Umbilical cord (tissue), 2 donors: ENCODE data around the gene CRISPLD2. TPM values are rescaled to one million over a fixed set of nuclear protein-coding genes. Genes with fewer than 3 reads are reported as not detected.

ENCODE experiments used
- DNase-seq: peaks from one replicate; pipeline ENCODE4 v3.0.0-alpha.2; 2015; ENCODE audit warnings: low spot score
- total RNA-seq: library from RNA; depleted of rRNA; stranded (reverse); fragments of >200 nt; gene quantifications from one replicate; pipeline ENCODE4 v1.2.3, GENCODE V29; 2014; ENCODE audit warnings: low replicate concordance; ENCODE audit not compliant: insufficient read depth

The CRISPLD2 gene
- total RNA-seq, 1 donor from 2014 or later = 1,006 TPM

DNA sequence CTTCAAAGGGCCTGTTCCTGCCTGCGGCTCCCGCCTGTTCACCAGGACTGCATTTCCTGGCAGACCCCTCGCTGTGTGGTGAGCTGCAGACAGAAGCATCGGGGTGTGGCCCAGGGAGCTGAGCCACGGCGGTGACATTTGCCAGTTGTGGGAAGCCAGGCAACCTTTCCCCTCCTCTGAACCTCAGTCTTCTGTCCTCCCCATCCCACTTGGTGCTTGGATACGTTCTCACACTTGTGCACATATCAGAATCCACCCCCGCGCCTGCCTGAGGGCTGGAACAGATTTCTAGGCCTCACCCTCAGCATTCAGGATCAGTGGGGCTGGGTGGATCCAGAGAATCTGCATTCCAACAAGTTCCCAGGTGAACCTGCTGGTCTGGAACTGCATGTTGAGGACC lies 63.5 kb downstream of the CRISPLD2 start:
- no peak for DNase-seq

DNA sequence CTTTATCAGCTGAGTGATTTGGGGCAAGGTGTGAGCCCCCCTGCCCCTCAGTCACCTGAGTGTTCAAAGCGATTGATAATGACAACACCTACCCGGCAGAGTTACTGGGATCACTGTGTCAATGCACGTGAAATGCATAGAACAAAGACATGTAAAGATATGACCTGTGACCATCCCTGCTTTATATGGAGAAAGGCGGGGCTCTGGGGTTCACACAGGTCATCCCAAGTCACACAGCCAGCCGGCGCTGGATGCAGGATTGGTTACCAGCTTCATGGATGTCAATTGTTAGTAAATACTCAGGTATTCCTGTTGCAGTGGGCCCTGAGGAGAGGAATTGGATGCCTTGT lies 64.4 kb downstream of the CRISPLD2 start:
- no peak for DNase-seq

- no peak for DNase-seq
These were observed 65.0 kb downstream of the CRISPLD2 start for GRCh38 chr16:84884596-84885341.

- no peak for DNase-seq
These were observed 65.6 kb downstream of the CRISPLD2 start for GRCh38 chr16:84885342-84885910.

- no peak for DNase-seq
These were observed 66.8 kb downstream of the CRISPLD2 start for GRCh38 chr16:84886497-84887090.

DNA sequence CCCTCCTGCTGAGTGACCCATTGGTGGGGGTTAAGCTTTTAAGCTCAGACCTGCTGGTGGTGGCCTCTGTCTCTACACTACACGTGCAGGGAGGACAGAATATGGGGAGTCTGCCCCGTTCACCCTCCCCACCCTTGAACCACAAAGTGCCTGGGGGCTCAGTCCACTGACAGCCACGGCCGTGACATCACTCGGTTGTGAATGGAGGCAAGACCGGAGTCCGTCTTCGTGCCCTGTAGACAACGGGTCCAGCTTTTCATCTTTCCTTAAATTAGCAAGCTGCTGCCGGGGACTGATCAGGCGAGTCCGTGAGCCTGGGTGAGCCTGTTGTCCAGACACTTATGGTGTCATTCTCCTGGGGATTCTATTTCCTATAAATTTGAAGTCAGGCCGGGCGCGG lies 67.4 kb downstream of the CRISPLD2 start:
- no peak for DNase-seq

DNA sequence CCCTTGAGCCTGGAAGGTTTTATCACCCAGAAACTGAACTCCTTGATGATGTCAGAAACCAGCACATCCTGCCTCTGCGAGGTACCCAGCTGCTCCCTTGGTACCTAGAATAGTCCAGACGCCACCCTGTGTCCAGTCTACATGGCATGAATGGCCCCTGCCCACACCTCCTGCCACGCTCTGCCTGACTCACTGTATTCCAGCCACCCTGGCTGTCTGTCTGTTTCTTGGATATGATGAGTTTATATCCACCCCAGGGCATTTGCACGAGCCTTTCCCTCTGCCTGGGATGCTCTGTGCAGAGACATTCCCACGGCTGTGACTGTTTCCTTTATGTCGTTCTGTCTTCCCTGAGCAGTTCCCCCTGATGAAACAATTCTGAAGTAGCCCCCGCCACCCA lies 68.7 kb downstream of the CRISPLD2 start:
- DNase-seq = no peak

GRCh38 chr16:84889066-84889465 lies 69.3 kb downstream of the CRISPLD2 start:
- DNase-seq = no peak

GRCh38 chr16:84890427-84890826 lies 70.6 kb downstream of the CRISPLD2 start:
- no peak for DNase-seq

- DNase-seq = no peak
These were observed 71.5 kb downstream of the CRISPLD2 start for GRCh38 chr16:84891149-84891795.

DNA sequence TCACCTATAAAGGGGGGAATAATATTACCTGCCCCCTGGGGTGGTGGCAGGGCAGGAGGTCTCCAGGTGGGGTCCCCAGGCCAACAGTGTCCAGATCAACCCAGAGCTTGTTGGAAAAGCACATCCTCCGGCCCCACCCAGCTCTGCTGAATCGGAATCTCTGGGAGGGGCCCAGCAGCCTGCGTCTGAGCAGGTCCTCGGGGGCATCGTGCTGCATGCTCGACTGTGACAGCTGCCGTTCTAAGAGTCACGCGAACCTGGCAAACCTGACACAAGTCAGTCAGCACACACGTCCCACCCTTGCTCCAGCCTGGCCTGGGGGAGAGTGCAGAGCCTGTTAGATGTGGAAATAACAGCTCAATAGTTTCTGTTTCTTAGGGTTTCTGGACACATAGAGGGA lies 72.3 kb downstream of the CRISPLD2 start:
- no peak for DNase-seq

DNA sequence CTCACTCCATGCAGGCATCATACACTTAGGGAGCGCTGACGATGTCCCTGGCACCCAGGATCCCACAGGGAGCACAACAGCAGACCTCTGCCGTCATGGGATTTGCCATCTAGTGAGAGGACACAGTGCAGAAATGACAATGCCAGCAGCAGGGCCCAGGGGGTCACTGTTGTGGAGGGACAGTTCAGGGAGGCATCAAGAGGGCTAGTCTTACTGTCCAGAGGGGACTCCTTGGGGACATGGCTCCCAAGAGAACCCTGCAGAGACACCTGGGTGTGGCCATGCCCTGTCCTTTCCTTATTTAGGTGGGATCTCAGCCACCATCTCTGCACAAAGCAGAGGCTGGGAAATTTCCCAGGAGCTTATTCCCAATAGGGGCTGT lies 73.7 kb downstream of the CRISPLD2 start:
- no peak for DNase-seq

DNA sequence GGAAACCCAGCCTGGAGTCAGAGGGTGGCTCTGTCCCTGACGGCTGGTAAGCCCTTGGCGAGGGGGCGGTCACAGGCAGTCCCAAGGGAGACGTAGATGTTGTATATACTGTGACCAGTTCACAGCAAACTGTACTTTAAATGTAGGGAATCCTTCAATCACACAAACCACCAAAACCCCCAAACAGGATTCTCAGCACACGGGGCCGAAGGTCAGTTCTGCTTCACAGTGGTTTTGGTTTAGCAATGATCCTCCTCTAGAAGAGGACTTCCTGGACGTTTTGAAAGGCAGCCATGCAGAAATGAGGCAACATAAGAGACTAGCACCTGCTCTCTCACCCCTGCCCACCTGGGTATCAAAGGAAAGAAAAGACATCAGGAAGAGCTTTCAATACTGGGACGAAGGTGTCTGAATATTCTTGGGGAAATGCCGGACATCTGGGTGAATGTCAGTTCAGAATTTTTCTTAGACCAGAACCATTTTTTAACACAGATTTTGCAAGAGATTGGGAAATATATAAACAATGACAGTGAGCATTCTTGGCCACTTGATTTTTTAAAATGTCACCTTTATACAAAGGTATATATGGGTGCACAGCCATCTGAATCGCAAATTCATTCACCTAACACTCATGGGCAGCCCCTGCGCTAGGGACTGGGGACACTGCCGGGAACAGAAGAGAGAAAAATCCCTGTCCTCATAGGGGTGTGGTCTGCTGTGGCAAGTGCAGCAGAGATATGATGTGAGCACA lies 74.2 kb downstream of the CRISPLD2 start:
- no peak for DNase-seq

- no peak for DNase-seq
These were observed 75.2 kb downstream of the CRISPLD2 start for GRCh38 chr16:84895016-84895415.

- DNase-seq = no peak
These were observed 77.1 kb downstream of the CRISPLD2 start for GRCh38 chr16:84896847-84897246.

GRCh38 chr16:84897911-84898377 lies 78.2 kb downstream of the CRISPLD2 start:
- no peak for DNase-seq

DNA sequence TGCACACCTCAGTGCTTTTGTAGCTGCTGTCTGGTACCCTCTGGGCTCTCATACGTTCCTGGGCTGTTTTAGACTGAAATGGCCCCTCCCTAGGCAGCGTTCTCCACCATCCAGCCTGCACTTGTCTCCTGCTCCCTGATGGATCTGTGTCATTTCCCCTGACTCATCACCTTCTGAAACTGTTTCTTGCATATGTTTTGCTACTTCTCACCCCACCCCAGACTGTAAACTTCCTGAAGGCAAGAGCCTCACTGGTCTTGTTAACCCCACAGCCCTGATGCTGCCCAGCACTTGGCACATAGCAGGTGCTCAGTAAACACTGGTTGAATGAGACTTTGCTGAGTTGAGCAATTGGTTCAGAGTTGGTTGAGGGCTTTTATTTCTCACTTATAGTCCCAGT lies 78.7 kb downstream of the CRISPLD2 start:
- DNase-seq = no peak

DNA sequence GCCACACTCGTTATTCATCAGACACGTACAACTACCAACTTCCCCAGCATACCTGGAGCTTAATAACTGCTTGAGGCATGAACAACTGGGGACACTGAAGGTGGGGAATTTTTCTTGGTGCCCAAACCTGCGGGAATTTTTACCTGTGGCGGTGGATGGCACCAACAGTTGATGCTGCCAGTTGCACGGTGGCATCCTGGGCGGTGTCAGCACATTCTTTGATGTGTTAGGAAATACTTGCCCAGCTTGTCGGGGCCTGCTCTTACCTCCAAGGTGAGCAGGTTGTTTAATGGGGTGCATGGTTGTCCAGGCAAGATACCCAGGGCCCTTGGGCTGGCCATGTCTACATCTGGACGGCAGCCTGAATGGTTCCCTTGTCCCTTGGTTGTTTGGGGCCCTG lies 79.6 kb downstream of the CRISPLD2 start:
- no peak for DNase-seq

DNA sequence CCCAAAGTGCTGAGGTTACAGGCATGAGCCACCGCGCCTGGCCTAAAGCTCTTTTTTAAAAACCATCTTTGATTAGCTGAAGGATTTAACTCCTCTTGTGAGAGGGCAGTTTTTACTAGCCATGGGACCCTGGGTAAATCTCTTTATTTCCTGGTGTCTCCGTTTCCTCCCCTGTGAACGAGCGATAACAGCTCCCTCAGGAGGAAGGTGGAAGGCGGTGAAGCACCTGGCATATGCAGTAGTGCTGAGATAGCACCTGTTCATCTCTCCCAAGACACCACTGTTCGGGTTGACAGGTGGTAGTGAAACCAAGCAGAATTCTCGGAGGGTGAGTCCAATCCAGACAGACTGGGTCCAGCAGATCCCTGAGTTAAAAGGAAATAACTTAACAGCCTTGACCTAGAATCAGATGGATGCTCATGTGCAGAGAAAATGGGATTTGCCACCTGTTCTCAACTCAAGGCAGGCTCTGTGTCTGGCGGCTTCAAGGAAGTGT lies 86.2 kb downstream of the CRISPLD2 start:
- DNase-seq = no peak

GRCh38 chr16:84907051-84907450 lies 87.3 kb downstream of the CRISPLD2 start:
- no peak for DNase-seq

- no peak for DNase-seq
These were observed 87.8 kb downstream of the CRISPLD2 start for GRCh38 chr16:84907575-84907974.
